Measurements from ENCODE around the gene ARHGEF25.
"Not testable (repeated sequence)": the region's sequence is repeated elsewhere in the genome, so short reads cannot be mapped to it uniquely, and the experiment has no call there.

The ARHGEF25 gene

DNA sequence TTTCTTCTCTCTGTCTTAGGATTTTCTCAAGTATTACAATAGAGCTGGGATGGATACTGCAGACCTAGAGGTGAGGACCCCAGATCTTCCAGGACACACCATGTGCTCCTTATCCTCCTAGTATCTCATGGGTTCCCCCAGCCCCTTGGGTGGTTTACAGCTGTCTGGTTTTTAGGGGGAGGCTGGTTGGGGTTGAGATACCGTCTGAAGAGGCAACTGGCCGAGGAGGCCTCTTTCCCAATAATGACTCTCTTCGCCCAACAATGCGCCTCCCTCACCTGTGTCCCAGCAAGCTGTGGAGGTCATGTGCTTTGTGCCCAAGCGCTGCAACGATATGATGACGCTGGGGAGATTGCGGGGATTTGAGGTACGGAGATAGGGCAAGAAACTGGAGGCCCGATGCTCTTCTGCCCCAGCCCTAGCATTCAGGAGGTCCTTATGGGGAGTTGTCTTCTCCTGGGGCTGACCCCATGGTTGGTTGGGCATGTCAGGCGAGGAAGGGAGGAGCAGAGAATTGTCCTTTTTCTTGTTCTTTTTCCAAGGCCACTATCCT, 3.8 kb downstream of the ARHGEF25 start:
- in situ Hi-C loops (cut with HindIII; ENCODE audit: low pct_unique_long_range_greater_than_20kb, low sequenced_read_pairs), result no loop called here
- no peak for TF ChIP-seq JUND (IDR thresholded peaks at IDR 0.05; ENCODE audit: low read depth)
- DNase-seq (ENCODE audit: low read depth in 1 of 2, low spot score in 1 of 2), result no peak

DNA sequence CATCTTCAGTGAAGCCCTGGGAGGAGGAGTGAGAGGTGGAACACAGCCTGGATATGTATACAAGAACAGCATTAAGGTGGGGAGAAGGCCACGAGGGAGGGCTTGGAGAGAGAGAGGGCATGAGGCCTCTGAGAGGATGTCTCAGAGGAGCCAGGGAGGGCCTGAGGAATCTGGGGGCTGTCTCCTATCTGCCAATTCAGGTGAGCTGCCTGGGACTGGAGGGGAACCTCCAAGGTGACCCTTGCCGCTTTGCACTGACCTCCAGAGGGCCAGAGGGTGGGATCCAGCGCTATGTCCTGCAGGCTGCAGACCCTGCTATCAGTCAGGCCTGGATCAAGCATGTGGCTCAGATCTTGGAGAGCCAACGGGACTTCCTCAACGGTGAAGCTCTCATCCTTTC, 4.4 kb downstream of the ARHGEF25 start:
- TF ChIP-seq JUND (IDR thresholded peaks at IDR 0.05; ENCODE audit: low read depth), result no peak
- in situ Hi-C loops (cut with HindIII; ENCODE audit: low pct_unique_long_range_greater_than_20kb, low sequenced_read_pairs), result no loop called here
- DNase-seq (ENCODE audit: low read depth in 1 of 2, low spot score in 1 of 2), result no peak

DNA sequence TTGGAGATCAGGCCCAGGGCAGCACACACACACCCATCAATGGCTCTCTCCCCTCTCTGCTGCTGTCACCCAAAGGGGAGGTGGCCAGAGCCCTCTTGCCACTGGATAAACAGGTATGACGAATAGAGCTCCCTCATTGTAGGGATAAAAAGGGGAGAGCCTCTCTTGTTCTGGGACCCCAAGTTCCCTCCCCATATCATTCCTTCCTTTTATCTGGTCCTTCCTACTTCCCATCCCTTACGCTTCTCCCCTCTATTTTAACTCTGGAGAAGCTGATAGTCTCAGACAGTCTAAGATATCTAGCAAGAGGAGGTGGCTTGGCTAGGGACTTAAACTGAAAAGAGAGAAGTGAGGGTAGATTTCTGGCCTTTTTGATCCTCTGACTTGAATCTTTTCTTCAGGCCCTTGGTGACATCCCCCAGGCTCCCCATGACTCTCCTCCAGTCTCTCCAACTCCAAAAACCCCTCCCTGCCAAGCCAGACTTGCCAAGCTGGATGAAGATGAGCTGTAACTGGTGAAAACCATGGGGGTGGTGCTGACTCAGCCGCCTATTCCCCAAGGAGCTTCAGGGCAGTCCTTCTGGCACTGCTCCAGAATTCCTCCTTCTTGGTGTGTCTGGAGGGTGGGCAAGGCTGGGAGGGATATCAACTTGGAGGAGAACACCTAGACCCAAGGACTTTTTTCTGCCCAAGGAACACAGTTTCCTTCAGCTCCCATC, 5.3 kb downstream of the ARHGEF25 start:
- no peak for DNase-seq (ENCODE audit: low read depth in 1 of 2, low spot score in 1 of 2)
- in situ Hi-C loops (cut with HindIII; ENCODE audit: low pct_unique_long_range_greater_than_20kb, low sequenced_read_pairs), result no loop called here
- no peak for TF ChIP-seq JUND (IDR thresholded peaks at IDR 0.05; ENCODE audit: low read depth)

DNA sequence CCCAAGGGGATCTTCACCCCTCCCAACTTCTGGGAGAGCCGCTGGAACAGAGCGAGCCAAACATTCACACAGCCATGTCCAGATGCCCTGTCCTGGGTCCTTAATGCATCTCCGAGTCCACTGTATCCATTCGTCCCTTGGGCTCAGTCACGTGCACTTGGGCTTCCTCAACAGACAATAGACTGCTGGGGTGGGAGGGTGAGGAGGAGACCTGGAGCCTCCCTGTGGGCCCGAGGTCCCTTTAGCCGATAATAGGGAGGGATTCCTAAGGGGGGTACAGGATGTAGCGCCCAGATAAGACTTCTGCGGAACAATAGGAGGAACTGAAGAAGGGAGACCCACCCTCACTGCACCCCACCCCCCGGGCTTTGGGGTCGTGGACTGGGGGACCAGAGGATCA, 6.7 kb downstream of the ARHGEF25 start:
- in situ Hi-C loops (cut with HindIII; ENCODE audit: low pct_unique_long_range_greater_than_20kb, low sequenced_read_pairs), result no loop called here
- no peak for DNase-seq (ENCODE audit: low read depth in 1 of 2, low spot score in 1 of 2)
- no peak for TF ChIP-seq JUND (IDR thresholded peaks at IDR 0.05; ENCODE audit: low read depth)

DNA sequence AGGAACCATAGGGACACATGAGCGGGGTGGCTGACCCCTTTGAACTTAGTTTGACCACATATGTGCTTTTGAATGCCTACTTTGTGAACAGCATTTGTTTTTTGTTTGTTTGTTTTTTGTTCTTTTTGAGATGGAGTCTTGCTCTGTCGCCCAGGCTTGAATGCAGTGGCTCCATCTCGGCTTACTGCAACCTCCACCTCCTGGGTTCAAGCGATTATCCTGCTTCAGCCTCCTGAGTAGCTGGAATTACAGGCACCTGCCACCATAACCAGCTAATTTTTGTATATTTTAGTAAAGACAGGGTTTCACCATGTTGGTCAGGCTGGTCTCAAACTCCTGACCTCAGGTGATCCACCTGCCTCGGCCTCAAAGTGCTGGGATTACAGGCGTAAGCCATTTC, 7.2 kb downstream of the ARHGEF25 start:
- in situ Hi-C loops (cut with HindIII; ENCODE audit: low pct_unique_long_range_greater_than_20kb, low sequenced_read_pairs); DNase-seq (ENCODE audit: low read depth in 1 of 2, low spot score in 1 of 2): not testable (repeated sequence)

DNA sequence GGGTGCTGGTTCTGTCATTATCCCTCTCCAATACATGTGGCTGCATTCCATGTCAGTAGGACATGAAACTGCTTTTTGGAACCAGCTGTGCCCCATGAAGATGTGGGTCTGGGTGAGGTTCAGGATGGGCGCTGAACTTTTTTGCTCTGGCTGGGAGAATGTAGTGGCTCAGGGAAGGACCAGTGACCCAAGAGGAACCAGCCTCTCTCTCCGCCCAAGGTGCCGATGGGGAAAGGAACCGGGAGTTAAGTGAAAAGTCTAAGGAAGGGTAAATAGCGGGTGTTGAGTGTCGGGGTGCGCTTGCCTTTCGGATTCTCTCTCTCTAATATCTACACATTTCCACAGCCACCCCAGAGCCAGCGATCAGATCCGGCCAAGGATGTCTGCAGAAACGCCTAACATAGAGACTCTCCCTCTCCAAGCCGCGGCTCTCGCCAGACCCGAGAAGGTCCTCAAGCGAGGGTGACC, 7.8 kb downstream of the ARHGEF25 start:
- no peak for TF ChIP-seq JUND (IDR thresholded peaks at IDR 0.05; ENCODE audit: low read depth)
- no peak for DNase-seq (ENCODE audit: low read depth in 1 of 2, low spot score in 1 of 2)
- in situ Hi-C loops (cut with HindIII; ENCODE audit: low pct_unique_long_range_greater_than_20kb, low sequenced_read_pairs), result no loop called here

DNA sequence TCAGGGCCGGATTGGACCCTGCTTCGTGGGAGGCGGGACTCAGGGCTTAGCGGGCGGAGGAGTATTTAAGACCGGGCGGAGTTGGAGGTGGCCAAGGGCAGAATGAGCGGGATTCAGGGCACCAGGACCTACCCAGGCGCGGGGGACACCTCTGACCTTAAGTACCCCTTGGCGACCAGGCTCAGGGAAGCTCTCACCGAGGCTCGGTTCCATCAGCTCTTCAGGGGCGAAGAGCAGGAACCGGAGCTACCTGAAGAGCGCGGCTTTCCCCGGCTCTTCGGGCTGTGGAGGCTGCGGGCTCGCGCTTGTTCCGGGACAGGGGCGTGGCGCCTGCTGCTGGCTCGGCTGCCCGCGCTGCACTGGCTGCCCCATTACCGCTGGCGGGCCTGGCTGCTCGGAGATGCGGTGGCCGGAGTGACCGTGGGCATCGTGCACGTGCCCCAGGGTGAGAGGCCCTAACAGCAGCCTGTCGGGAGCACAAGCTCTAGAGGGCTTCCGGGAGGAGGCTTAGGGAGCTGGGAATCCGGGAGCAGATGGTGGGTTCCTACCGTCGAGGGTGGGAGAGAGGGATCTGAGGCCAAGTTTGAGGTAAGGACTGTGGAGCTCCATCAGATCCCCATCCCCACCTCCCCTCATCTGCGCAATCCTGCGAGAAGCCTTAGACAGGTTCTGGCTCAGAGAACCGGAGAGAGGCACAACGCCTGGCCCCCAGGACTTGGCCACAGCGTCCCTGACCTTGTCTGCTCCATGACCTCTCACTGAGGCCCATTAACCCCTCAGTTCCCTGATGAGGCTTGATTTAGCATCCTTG, 8.4 kb downstream of the ARHGEF25 start:
- in situ Hi-C loops (cut with HindIII; ENCODE audit: low pct_unique_long_range_greater_than_20kb, low sequenced_read_pairs), result no loop called here
- no peak for DNase-seq (ENCODE audit: low read depth in 1 of 2, low spot score in 1 of 2)
- no peak for TF ChIP-seq JUND (IDR thresholded peaks at IDR 0.05; ENCODE audit: low read depth)

DNA sequence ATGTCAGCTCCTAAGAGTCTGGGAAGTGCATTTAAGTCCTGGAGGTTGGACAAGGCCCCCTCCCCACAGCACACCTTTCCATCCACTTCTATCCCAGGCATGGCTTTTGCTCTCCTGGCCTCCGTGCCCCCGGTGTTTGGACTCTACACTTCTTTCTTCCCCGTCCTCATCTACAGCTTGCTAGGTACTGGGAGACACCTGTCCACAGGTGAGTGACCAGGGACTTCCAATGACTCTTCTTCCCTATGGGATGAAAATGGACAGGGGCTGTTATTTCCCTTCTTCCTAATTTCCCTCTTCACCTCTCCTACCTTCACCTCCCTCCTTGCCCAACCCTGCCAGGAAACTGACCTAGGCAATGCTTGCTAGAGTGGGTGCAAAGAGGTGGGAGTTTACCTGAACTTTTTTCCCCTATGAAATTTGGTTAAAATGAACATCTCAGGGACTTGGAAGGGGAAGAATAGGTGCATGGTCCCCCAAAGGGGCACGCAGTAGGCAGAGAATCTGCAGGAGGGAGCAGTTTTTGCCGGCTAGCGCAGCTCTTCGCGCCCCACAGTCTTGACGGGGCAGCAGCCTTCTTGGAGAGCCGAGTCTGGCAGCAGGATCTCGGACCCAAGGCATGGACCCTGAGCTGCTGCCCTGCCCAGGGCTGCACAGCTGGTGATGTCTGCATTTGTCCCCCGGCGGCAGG, 9.2 kb downstream of the ARHGEF25 start:
- no peak for TF ChIP-seq JUND (IDR thresholded peaks at IDR 0.05; ENCODE audit: low read depth)
- DNase-seq (ENCODE audit: low read depth in 1 of 2, low spot score in 1 of 2), result no peak
- in situ Hi-C loops (cut with HindIII; ENCODE audit: low pct_unique_long_range_greater_than_20kb, low sequenced_read_pairs), result no loop called here

DNA sequence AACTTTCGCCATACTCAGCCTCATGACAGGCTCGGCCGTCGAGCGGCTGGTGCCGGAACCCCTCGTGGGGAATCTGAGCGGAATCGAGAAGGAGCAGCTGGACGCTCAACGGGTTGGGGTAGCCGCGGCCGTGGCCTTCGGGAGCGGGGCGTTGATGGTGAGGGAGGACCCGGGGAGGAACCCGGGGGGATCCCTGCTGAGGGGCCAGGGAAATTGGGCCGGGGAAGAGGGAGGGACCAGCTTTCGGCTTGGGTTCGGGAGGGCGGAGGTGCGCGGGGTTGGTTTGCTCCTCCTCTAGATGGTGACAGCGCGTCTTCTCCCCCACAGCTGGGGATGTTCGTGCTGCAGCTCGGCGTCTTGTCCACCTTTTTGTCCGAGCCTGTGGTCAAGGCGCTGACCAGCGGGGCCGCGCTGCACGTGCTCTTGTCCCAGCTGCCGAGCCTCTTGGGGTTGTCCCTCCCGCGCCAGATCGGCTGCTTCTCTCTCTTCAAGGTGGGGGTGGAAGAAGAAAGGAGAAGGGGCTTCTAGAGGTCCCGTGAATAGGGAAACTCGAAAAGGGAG, 9.8 kb downstream of the ARHGEF25 start:
- no peak for TF ChIP-seq JUND (IDR thresholded peaks at IDR 0.05; ENCODE audit: low read depth)
- no peak for DNase-seq (ENCODE audit: low read depth in 1 of 2, low spot score in 1 of 2)
- in situ Hi-C loops (cut with HindIII; ENCODE audit: low pct_unique_long_range_greater_than_20kb, low sequenced_read_pairs), result no loop called here

DNA sequence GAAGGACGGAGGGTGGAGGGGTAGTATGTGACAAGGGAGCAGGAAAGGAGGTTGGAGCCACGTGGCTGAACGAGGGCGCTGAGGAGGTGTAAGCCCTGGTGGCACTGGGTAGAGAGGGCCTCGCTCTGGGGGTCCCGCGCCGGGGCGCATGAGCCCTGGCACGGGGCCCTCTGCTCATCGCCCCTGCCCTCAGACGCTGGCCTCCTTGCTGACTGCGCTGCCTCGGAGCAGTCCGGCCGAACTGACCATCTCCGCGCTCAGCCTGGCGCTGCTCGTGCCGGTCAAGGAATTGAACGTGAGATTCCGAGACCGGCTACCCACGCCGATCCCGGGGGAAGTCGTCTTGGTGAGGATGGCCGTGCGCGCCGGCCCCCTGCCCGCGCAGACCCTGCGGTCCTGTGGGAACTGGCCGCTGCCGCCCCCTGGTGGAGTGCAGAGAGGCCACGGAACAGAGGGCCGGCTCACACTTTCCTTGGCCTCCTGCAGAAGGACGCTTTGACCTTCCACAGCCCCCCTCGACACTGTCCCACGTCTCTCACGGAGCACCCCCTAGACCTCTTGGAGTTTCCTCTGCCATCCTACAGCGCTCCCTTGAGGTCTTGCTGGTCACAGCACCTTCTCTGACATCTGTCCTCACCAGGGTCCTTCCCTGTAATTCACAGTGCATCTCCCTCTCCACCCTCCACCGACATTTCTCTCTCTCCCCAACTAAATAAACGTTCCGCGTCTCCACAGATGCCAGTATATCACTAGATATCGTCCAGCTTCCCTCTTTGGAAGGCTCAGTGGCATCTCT, 10.5 kb downstream of the ARHGEF25 start:
- TF ChIP-seq JUND (IDR thresholded peaks at IDR 0.05; ENCODE audit: low read depth), result no peak
- peak; percentile 43 to 86 for DNase-seq (ENCODE audit: low read depth in 1 of 2, low spot score in 1 of 2)
- in situ Hi-C loops (cut with HindIII; ENCODE audit: low pct_unique_long_range_greater_than_20kb, low sequenced_read_pairs), result no loop called here

DNA sequence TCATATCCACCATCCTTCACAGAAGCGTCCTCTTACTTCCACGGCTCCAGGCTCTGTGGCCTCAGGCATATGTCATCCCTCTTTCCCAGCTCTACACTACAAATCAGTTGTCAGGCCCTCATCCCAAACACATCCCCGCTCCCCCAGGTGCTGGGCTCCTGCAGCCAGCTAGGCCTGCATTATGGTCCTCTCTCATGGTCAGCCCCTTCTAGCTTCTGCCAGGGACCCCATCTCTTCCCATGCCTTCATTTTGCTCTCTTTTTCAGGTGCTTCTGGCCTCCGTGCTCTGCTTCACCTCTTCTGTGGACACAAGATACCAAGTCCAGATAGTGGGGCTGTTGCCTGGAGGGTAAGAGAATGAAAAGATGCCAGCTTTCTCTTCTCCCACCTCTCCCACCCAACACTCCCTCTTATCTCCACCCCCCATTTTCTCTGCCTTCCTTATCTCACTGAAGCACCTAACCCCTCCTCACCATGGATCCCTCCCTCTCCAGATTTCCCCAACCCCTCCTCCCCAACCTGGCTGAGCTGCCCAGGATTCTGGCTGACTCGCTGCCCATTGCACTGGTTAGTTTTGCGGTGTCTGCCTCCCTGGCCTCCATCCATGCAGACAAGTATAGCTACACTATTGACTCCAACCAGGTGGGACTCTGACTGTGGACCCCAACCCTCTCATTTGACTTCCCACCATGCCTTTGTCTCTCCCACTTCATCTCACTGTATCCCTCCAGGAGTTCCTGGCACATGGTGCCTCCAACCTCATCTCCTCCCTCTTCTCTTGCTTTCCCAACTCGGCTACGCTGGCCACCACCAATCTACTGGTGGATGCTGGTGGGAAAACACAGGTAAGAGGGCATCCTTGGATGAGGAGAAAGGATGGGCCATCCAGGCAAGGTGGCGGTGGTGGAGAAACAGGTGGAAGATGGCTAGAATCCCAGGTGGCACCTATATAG, 11.3 kb downstream of the ARHGEF25 start:
- no peak for DNase-seq (ENCODE audit: low read depth in 1 of 2, low spot score in 1 of 2)
- in situ Hi-C loops (cut with HindIII; ENCODE audit: low pct_unique_long_range_greater_than_20kb, low sequenced_read_pairs), result no loop called here
- no peak for TF ChIP-seq JUND (IDR thresholded peaks at IDR 0.05; ENCODE audit: low read depth)

Data from T47D (cell line).